Stimulated activated naive CD4-positive, alpha-beta T cell treated with Interleukin-2 at 50 U/mL for 16 hours (primary cell): Measurements from ENCODE around the gene ME3.
"Not testable (repeated sequence)": the region's sequence is repeated elsewhere in the genome, so short reads cannot be mapped to it uniquely, and the experiment has no call there.

Experiments used
- DNase-seq: peaks from one replicate; lab custom pipeline; 2025; lab: John Stamatoyannopoulos, UW

Gene ME3

GRCh38 chr11:86587264-86588193 is 84.9 kb downstream of the ME3 start:
- DNase-seq, result no peak

- no peak for DNase-seq
These were observed 86.1 kb downstream of the ME3 start for GRCh38 chr11:86586307-86586706.

- DNase-seq, result no peak
These were observed 89.5 kb downstream of the ME3 start for GRCh38 chr11:86582898-86583297.

- DNase-seq, result no peak
These were observed 91.9 kb downstream of the ME3 start for GRCh38 chr11:86580535-86580934.

GRCh38 chr11:86579406-86579731 is 93.0 kb downstream of the ME3 start:
- DNase-seq, result no peak

GRCh38 chr11:86578727-86579405 is 93.5 kb downstream of the ME3 start:
- no peak for DNase-seq

- DNase-seq, result no peak
These were observed 94.5 kb downstream of the ME3 start for GRCh38 chr11:86577644-86578636.

- no peak for DNase-seq
These were observed 95.3 kb downstream of the ME3 start for GRCh38 chr11:86576946-86577624.

- no peak for DNase-seq
These were observed 96.5 kb downstream of the ME3 start for GRCh38 chr11:86575927-86576326.

- no peak for DNase-seq
These were observed 97.1 kb downstream of the ME3 start for GRCh38 chr11:86575208-86575855.

- no peak for DNase-seq
These were observed 97.8 kb downstream of the ME3 start for GRCh38 chr11:86574493-86575207.

GRCh38 chr11:86571273-86571948 is 101.0 kb downstream of the ME3 start:
- no peak for DNase-seq

GRCh38 chr11:86570451-86570850 is 102.0 kb downstream of the ME3 start:
- no peak for DNase-seq

- DNase-seq, result no peak
These were observed 102.4 kb downstream of the ME3 start for GRCh38 chr11:86570020-86570419.

GRCh38 chr11:86569109-86569508 is 103.3 kb downstream of the ME3 start:
- no peak for DNase-seq

- DNase-seq, result no peak
These were observed 106.6 kb downstream of the ME3 start for GRCh38 chr11:86565801-86566312.

GRCh38 chr11:86565388-86565787 is 107.0 kb downstream of the ME3 start:
- DNase-seq, result no peak

GRCh38 chr11:86562842-86563241 is 109.6 kb downstream of the ME3 start:
- not testable (repeated sequence) for DNase-seq

- no peak for DNase-seq
These were observed 113.0 kb downstream of the ME3 start for GRCh38 chr11:86559311-86559945.
